Peyer's patch (tissue), 4 donors: ENCODE measurements around the gene DHRS9.

ENCODE experiments used
- CTCF ChIP-seq, 6 experiments: fragments of 450-650 bp in 4 of 6; fragments of 200-600 bp in 2 of 6; sonication (generic) in 1 of 6; IDR thresholded peaks; one replicate each; pipeline ENCODE4 v1.5.1; 2017 to 2019; ENCODE audit warnings: antibody characterized with exemption in 6 of 6, mild to moderate bottlenecking in 3 of 6, moderate library complexity in 1 of 6
- POLR2A ChIP-seq, 2 donors: fragments of 450-650 bp; IDR thresholded peaks; one replicate each; pipeline ENCODE4 v1.5.1; 2017; ENCODE audit warnings: antibody characterized with exemption in 2 of 2, mild to moderate bottlenecking in 2 of 2, moderate library complexity in 2 of 2

DNA sequence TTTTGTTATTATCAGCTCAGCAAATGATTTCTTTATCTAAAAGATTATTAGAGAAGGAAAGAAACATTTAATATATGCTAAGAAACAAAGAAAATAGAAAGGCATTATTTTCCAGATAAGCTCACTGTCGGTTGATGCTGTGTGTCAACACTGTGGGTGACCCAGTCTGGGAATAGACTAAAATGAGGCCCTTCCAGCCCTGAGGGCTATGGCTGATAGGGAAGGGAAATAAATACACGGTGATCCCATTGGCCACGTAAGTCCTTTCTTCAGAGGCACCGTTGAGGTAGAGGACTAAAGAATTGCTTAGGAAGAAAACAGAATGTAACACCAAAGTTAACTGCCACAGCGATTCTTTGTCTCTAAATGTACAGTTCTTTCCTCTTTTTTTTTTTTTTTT lies 40.0 kb upstream of the DHRS9 start:
- TF ChIP-seq CTCF (IDR thresholded peaks at IDR 0.05) = no peak
- no peak for TF ChIP-seq POLR2A (IDR thresholded peaks at IDR 0.05)
